Stimulated activated CD4-positive, alpha-beta T cell treated with anti-CD3 and anti-CD28 coated beads, Interleukin-2, amount 100 ng/mL, for 24 hours (primary cell): ENCODE data around the gene SLC25A43.
"Not testable (repeated sequence)": the region's sequence is repeated elsewhere in the genome, so short reads cannot be mapped to it uniquely, and the experiment has no call there.

Experiments
- DNase-seq, 2 donors: peaks; one replicate each; pipeline ENCODE4 v3.0.0-alpha.2; 2020

Gene SLC25A43

GRCh38 chrX:119398974-119399771 lies at the start of gene SLC25A43:
Gene SLC25A43, plus strand, starts transcription at chrX:119399336. Its CDS starts 68 bp downstream, at chrX:119399404.
- DNase-seq = peak; percentile 21 to 38

GRCh38 chrX:119359618-119360382 lies 39.3 kb upstream of the SLC25A43 start:
- no peak for DNase-seq

GRCh38 chrX:119361451-119361850 lies 37.7 kb upstream of the SLC25A43 start:
- DNase-seq = not testable (repeated sequence)

- DNase-seq = not testable (repeated sequence)
Measured at GRCh38 chrX:119362074-119362473, 37.1 kb upstream of the SLC25A43 start.

GRCh38 chrX:119363391-119363790 lies 35.7 kb upstream of the SLC25A43 start:
- no peak for DNase-seq

GRCh38 chrX:119371861-119372260 lies 27.3 kb upstream of the SLC25A43 start:
- DNase-seq = not testable (repeated sequence)

GRCh38 chrX:119374736-119375135 lies 24.4 kb upstream of the SLC25A43 start:
- DNase-seq = no peak

GRCh38 chrX:119375561-119375960 lies 23.6 kb upstream of the SLC25A43 start:
- no peak for DNase-seq

- DNase-seq = no peak
Measured at GRCh38 chrX:119376312-119376711, 22.8 kb upstream of the SLC25A43 start.

- DNase-seq = no peak
Measured at GRCh38 chrX:119381349-119381944, 17.7 kb upstream of the SLC25A43 start.

GRCh38 chrX:119382606-119383005 lies 16.5 kb upstream of the SLC25A43 start:
- no peak for DNase-seq

GRCh38 chrX:119386685-119387084 lies 12.5 kb upstream of the SLC25A43 start:
- DNase-seq = not testable (repeated sequence)

GRCh38 chrX:119387426-119387825 lies 11.7 kb upstream of the SLC25A43 start:
- not testable (repeated sequence) for DNase-seq

- no peak for DNase-seq
Measured at GRCh38 chrX:119389214-119389613, 9.9 kb upstream of the SLC25A43 start.

GRCh38 chrX:119389871-119390501 lies 9.2 kb upstream of the SLC25A43 start:
- no peak for DNase-seq

- DNase-seq = no peak
Measured at GRCh38 chrX:119391279-119391678, 7.9 kb upstream of the SLC25A43 start.

- DNase-seq = no peak
Measured at GRCh38 chrX:119393144-119393543, 6.0 kb upstream of the SLC25A43 start.

GRCh38 chrX:119398587-119398973 lies 556 bp upstream of the SLC25A43 start:
- DNase-seq = no peak

GRCh38 chrX:119399772-119400101 lies 601 bp downstream of the SLC25A43 start:
- no peak for DNase-seq

GRCh38 chrX:119401569-119401968 lies 2.4 kb downstream of the SLC25A43 start:
- DNase-seq = no peak

GRCh38 chrX:119402588-119402987 lies 3.5 kb downstream of the SLC25A43 start:
- DNase-seq = no peak

- DNase-seq = no peak
Measured at GRCh38 chrX:119406776-119407175, 7.6 kb downstream of the SLC25A43 start.

GRCh38 chrX:119407681-119408080 lies 8.5 kb downstream of the SLC25A43 start:
- DNase-seq = no peak
